IgD-negative memory B cell (primary cell): ENCODE measurements around the gene ACP5. TPM values are rescaled to one million over a fixed set of nuclear protein-coding genes. Genes with fewer than 3 reads are reported as not detected.

Experiments
- H3K27ac Mint-ChIP-seq, 3 donors: one replicate each; pipeline ENCODE4 v1.8.0; 2020 to 2022; ENCODE audit warnings: mild to moderate bottlenecking in 3 of 3, mixed read lengths in 3 of 3, moderate library complexity in 1 of 3
- H3K27me3 Mint-ChIP-seq: one replicate; pipeline ENCODE4 v1.8.0; 2021; ENCODE audit warnings: mixed read lengths
- H3K36me3 Mint-ChIP-seq: one replicate; pipeline ENCODE4 v1.8.0; 2020; ENCODE audit warnings: mild to moderate bottlenecking, mixed read lengths
- H3K4me1 Mint-ChIP-seq, 3 donors: one replicate each; pipeline ENCODE4 v1.8.0; 2020 to 2022; ENCODE audit warnings: mixed read lengths in 3 of 3, mild to moderate bottlenecking in 1 of 3
- H3K4me3 Mint-ChIP-seq, 4 donors: one replicate each; pipeline ENCODE4 v1.8.0; 2020 to 2022; ENCODE audit warnings: mild to moderate bottlenecking in 4 of 4, mixed read lengths in 4 of 4, moderate library complexity in 3 of 4
- H3K9me3 Mint-ChIP-seq, 3 donors: one replicate each; pipeline ENCODE4 v1.8.0; 2020 to 2021; ENCODE audit warnings: mixed read lengths in 3 of 3, mild to moderate bottlenecking in 1 of 3
- polyA plus RNA-seq: library from polyadenylated mRNA; unstranded; fragments of 300-500 nt; fragmentation: Illumina TruSeq; gene quantifications from one replicate; pipeline ENCODE4 v1.2.3, GENCODE V29; 2021

The ACP5 gene
- polyA plus RNA-seq, 1 donor from 2014 or later: 109 TPM

DNA sequence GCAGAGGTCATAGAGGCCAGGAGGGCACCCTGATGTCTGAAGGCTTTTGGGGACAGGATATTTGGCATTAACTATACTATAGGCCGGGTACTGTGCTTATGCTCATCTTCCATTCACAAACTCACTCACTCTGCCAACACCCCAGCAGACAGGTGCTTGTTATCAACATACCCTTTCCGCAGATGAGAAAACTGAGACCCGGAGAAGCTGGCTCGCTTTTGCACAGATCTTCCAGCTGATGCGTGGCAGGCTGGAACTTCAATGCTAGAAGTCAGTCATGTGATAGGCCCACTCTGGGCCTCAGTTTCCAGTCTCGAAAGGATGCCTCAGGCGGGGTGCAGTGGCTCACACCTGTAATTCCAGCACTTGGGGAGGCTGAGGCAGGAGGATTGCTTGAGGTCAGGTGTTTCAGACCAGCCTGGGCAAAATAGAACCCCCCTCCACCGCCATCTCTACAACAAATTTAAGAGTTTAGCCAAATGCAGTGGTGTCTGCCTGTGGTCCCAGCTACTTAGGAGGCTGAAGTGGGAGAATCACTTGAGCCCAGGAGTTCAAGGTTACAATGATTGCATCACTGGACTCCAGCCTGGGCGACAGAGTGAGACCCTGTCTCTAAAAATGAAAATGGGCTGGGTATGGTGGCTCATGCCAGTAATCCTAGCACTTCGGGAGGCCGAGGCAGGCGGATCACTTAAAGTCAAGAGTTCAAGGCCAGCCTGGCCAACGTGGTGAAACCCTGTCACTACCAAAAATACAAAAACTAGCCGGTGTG lies 29.3 kb downstream of the ACP5 start:
- Mint-ChIP-seq H3K36me3 (no peaks in the 10 kb centered on the region), H3K4me3 (no peak overlapping the region), H3K27me3 (peaks cover 1% of the 10 kb centered on the region), H3K9me3 (no peaks in the 10 kb centered on the region), H3K27ac (no peak overlapping the region), H3K4me1 (peaks cover 8 to 12% (median 10%) of the 10 kb centered on the region in 3 donors)

DNA sequence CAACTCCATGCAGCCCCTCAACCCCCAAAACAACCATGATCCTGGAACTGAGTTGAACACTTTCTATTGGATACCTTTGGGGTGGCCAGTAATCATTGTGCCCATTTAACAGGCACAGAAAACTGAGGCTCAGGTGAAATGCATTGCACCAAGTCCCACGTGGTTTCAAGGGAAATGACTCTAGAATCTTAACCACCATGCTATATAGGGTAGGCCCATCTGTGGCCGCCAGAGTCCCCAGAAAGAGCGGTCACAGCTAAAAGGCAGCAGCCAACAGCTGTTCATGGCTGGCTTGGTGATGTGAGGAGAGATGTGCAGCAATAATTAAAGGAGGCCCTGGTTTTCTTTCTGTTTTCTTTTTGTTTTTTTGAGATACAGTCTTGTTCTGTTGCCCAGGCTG lies 36.2 kb downstream of the ACP5 start:
- H3K4me1 Mint-ChIP-seq: peaks cover 3 to 8% (median 4%) of the 10 kb centered on the region in 3 donors
- no peak overlapping the region for H3K4me3 Mint-ChIP-seq
- no peak overlapping the region for H3K27ac Mint-ChIP-seq
- H3K9me3 Mint-ChIP-seq: no peaks in the 10 kb centered on the region
- peaks cover 8% of the 10 kb centered on the region for H3K27me3 Mint-ChIP-seq
- no peaks in the 10 kb centered on the region for H3K36me3 Mint-ChIP-seq

DNA sequence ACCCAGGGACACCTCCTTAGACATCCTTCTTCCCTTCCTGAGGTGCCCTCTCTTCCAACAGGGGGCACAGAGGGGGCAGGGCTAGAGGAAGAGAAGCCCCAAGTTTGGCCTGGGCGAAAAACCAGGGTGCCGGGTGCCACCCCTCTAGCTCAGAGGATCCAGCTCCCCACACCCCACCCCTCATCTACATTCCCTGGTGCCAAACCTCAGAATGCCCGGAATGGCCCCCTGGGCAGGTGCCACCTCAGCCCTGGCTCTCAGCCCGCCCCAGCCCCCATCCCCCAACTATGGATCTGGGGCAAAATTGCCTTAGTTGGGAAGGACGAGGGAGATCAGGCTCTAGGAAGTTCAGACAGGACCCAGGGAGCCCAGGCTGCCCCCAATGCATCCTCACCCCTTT lies 36.8 kb downstream of the ACP5 start:
- no peak overlapping the region for H3K27ac Mint-ChIP-seq
- H3K27me3 Mint-ChIP-seq: peaks cover 8% of the 10 kb centered on the region
- peaks cover 5 to 9% (median 6%) of the 10 kb centered on the region in 3 donors for H3K4me1 Mint-ChIP-seq
- H3K4me3 Mint-ChIP-seq: no peak overlapping the region
- no peaks in the 10 kb centered on the region for H3K36me3 Mint-ChIP-seq
- H3K9me3 Mint-ChIP-seq: no peaks in the 10 kb centered on the region

DNA sequence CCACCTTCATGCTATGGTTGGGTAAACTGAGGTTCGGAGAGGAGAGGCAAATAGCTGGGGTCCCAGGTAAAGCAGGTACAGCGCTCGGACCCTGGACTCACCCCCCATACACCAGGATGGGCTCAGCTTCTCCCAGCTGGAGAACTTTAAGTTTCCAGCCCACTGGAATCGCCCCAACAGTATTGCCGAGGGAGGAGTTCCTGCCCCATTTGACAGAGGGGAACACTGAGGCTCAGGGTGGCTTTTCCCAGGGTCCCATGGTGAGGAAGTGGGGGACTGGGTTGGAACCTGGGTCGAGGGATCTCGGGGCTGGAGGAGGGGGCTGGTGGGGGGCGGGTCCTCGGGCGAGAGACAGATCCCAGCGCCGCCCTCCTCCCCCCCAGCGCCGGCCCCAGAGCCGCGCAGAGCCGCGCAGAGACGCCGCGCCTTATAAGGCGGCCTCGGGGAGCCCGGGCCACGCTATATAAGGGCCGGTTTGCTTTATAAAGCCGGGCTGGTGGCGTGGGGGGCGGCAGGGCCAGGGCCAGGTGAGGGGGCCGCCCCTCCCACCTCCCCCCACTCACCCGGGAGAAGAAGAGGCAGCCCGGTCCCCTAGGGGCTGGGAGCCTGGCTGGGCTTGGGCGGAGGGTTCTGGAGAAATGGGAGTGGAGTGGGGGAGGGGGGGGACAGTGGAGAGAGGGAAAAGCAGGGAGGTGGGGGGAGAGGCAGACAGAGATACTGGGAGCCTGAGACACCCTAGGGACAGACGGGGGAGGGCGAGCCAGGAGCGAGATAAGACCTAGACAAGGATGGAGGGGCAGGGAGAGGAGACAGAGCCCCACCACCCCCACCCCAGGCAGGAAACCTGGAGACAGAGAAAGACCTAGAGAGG lies 37.7 kb downstream of the ACP5 start:
- no peak overlapping the region for H3K4me3 Mint-ChIP-seq
- H3K36me3 Mint-ChIP-seq: no peaks in the 10 kb centered on the region
- no peak overlapping the region for H3K27ac Mint-ChIP-seq
- H3K9me3 Mint-ChIP-seq: no peaks in the 10 kb centered on the region
- peaks cover 11 to 15% (median 12%) of the 10 kb centered on the region in 3 donors for H3K4me1 Mint-ChIP-seq
- H3K27me3 Mint-ChIP-seq: peaks cover 8% of the 10 kb centered on the region

DNA sequence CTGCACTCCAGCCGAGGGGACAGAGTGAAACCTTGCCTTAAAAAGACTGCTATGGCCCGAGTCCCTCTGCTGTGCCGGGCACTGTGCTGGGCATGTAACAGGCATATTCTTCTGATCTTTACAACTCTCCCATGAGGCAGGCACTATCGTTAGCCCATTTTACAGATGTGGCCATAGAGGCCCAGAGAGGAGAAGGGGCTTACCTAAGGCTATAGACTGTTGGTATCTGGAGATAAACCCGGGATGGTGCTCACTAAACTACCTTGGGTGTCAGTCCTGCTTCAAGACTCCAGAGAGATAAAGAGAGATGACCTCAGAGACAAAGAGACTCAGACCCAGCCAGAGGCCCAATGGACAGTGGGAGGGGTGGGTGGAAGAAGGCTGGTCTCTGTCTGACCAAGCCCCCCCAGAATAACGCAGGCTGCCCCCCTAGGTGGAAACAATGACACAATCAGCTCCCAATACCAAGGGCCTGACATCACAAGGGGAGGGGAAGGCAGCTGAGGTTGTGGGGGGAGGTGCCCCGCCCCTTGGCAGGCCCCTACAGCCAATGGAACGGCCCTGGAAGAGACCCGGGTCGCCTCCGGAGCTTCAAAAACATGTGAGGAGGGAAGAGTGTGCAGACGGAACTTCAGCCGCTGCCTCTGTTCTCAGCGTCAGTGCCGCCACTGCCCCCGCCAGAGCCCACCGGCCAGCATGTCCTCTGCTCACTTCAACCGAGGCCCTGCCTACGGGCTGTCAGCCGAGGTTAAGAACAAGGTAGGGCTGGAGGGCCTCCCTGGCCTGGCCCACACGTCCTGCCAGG lies 39.0 kb downstream of the ACP5 start, which contains the start of gene CNN1:
CNN1 (plus strand) TSS at position 620 of the 805 bp plus-strand sequence; CDS start at position 697, 77 bp downstream.
- no peaks in the 10 kb centered on the region for H3K36me3 Mint-ChIP-seq
- H3K9me3 Mint-ChIP-seq: no peaks in the 10 kb centered on the region
- H3K27ac Mint-ChIP-seq: peak within 1 kb of the TSS in 1 of 3 donors; percentile 58
- H3K4me3 Mint-ChIP-seq: peak within 1 kb of the TSS in 2 of 4 donors; percentile 31 to 73
- H3K4me1 Mint-ChIP-seq: peaks cover 13 to 15% (median 14%) of the 10 kb centered on the region in 3 donors
- peaks cover 7% of the 10 kb centered on the region for H3K27me3 Mint-ChIP-seq

DNA sequence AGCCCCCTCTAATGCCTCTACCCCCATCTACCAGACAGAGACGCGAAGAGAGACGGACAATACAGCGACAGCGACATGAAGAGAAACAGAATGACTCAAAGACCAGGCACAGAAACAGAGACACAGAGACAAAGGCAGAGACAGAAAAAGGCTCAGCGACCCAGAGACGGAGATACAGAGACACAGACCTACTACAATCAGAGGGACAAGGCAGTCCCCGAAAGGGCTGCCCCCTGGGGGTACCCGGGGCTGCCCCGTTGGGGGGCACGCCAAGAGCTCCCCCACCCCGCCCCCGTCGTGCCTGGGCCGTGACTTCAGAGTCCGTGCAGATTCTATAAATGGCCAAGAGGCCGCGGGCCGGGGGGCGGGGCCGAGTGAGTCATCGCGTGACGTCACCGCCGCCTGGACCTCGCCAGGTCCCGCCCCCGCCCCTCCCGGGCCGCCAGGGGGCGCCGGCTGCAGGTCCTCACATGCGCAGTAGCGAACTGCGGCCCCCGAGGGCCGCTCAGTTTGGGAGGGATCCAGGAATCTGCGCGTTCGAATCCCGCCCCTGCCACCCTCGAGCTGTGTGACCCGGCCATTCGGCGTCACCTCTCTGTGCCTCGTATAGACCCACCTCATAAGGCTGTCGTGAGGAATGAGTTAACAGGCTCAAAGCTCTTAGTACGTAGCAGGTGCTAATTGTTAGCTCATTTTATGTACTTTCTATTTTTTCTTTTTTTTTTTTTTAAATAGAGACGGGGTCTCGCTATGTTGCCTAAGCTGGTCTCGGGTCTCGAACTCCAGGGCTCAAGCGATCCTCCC lies 41.5 kb downstream of the ACP5 start:
- Mint-ChIP-seq H3K27me3 (peaks cover 7% of the 10 kb centered on the region), H3K27ac (peak overlapping the region; percentile 76 to 94 (median 93)), H3K4me1 (peaks cover 10 to 15% (median 14%) of the 10 kb centered on the region in 3 donors), H3K9me3 (no peaks in the 10 kb centered on the region), H3K36me3 (no peaks in the 10 kb centered on the region), H3K4me3 (peak overlapping the region; percentile 31 to 96 (median 82))

DNA sequence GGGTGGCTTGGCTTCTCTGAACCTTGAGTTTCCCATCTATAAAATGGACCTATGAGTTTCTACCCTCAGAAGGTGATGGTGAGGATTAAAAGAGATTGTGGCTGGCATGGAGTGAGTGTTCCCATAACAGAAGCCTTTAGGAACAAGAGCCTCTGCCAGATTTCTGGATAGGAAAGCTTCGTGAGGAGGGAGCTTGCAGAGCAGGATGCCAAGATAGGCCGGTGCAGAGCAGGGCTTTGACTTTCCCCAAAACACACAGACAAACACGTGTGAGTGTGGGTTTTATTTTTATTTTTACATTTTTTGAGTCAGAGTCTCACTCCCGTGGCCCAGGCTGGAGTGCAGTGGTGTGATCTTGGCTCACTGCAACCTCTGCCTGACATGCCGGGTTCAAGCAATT lies 42.5 kb downstream of the ACP5 start:
- H3K36me3 Mint-ChIP-seq: no peaks in the 10 kb centered on the region
- peak overlapping the region; percentile 61 to 94 (median 93) for H3K27ac Mint-ChIP-seq
- H3K9me3 Mint-ChIP-seq: no peaks in the 10 kb centered on the region
- peak overlapping the region in 3 of 4 donors; percentile 31 to 58 (median 48) for H3K4me3 Mint-ChIP-seq
- H3K27me3 Mint-ChIP-seq: peaks cover 7% of the 10 kb centered on the region
- H3K4me1 Mint-ChIP-seq: peaks cover 10 to 15% (median 14%) of the 10 kb centered on the region in 3 donors

DNA sequence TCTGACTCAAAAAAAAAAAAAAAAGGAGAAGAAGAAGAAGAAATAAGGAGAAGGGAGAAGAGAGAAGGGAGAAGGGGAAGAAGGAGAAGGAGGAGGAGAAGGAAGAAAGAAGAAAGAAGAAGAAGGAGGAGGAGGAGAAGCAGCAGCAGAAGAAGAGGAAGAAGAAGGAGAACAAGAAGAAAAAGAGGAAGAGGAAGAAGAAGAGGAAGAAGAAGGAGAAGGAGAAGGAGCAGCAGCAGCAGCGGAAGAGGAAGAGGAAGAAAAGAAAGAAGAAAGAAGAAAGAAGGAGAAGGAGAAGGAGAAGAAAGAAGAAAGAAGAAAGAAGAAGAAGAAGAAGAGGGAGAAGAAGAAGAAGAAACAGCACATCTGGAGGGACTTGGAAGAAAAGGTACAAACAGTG lies 42.9 kb downstream of the ACP5 start:
- Mint-ChIP-seq H3K36me3 (no peaks in the 10 kb centered on the region), H3K9me3 (no peaks in the 10 kb centered on the region), H3K27ac (peak overlapping the region; percentile 19 to 94 (median 61)), H3K4me1 (peaks cover 10 to 15% (median 14%) of the 10 kb centered on the region in 3 donors), H3K27me3 (peaks cover 7% of the 10 kb centered on the region), H3K4me3 (peak overlapping the region in 3 of 4 donors; percentile 31 to 58 (median 48))

DNA sequence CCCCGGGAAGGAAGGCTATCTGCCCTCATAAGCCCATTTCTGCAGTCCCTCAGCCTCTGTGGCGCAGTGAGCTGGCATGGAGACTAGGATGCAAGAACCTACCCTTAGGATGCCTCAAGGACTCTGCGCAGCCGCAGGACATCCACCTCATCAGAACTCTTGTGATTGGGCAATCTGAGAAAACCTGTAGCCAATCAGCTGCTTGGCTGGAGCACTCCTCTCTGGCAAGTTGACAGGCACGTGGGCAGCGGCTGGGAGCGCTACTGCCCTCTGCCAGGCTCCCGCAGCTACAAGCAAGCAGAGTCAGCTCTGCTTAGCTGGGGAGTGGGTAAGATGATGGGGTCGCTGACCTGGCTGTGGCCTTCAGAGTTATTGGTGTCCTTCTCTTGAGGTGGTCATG lies 47.0 kb downstream of the ACP5 start:
- peak overlapping the region in 2 of 4 donors; percentile 5 to 20 for H3K4me3 Mint-ChIP-seq
- H3K36me3 Mint-ChIP-seq: no peaks in the 10 kb centered on the region
- H3K27ac Mint-ChIP-seq: peak overlapping the region in 2 of 3 donors; percentile 57 to 68
- H3K27me3 Mint-ChIP-seq: no peaks in the 10 kb centered on the region
- H3K4me1 Mint-ChIP-seq: peaks cover 17 to 21% (median 20%) of the 10 kb centered on the region in 3 donors
- no peaks in the 10 kb centered on the region for H3K9me3 Mint-ChIP-seq

DNA sequence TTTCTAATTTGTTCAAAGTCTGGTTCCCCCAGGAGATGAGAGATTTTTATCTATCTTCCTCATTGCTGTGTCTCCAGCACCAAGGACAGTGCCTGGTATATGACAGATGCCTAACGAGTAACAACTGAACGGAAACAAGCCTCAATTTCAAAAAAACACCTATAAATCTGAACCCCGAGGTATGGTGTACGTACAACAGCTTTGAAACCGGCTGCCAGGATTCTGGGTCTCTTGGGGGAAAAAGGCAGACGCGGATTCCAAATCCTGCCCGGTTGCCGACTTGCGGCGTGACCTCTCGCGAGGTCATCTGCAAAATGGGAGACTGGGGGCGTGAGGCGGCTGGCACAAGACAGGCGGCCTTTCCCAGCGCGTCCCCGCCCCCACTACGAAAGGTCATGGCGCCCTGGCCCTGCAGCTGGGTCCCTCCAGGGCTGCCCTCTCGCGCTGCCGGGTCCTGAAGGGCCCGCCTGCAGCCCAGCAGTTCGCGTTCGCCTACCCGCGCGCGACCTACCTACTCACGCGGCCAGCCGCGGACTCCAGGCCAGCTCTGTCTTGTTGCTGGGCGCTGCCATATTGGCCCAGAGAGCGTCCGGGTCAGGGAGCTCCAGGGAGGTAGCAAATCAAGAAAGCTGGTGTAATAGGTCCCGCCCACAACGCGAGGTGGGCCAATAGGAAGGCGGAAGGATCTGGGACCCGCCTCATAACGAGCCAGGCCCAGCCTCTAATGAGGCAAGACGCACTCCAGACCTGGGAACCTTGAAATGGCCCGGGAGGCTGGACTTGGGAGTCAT lies 48.7 kb downstream of the ACP5 start, which contains the start of gene ECSIT:
ECSIT (minus strand) TSS at position 584 of the 791 bp plus-strand sequence. CDS start 9,964 bp downstream, outside the sequence.
- Mint-ChIP-seq H3K27ac (peak within 1 kb of the TSS; percentile 91 to 96 (median 92)), H3K27me3 (no peaks in the 10 kb centered on the region), H3K9me3 (no peaks in the 10 kb centered on the region), H3K36me3 (no peaks in the 10 kb centered on the region), H3K4me1 (peaks cover 11 to 14% (median 11%) of the 10 kb centered on the region in 3 donors), H3K4me3 (peak within 1 kb of the TSS; percentile 97 to 99 (median 98))
